ENCODE results near the gene EME1.
"Not testable (repeated sequence)": the region's sequence is repeated elsewhere in the genome, so short reads cannot be mapped to it uniquely, and the experiment has no call there.

EME1 gene

DNA sequence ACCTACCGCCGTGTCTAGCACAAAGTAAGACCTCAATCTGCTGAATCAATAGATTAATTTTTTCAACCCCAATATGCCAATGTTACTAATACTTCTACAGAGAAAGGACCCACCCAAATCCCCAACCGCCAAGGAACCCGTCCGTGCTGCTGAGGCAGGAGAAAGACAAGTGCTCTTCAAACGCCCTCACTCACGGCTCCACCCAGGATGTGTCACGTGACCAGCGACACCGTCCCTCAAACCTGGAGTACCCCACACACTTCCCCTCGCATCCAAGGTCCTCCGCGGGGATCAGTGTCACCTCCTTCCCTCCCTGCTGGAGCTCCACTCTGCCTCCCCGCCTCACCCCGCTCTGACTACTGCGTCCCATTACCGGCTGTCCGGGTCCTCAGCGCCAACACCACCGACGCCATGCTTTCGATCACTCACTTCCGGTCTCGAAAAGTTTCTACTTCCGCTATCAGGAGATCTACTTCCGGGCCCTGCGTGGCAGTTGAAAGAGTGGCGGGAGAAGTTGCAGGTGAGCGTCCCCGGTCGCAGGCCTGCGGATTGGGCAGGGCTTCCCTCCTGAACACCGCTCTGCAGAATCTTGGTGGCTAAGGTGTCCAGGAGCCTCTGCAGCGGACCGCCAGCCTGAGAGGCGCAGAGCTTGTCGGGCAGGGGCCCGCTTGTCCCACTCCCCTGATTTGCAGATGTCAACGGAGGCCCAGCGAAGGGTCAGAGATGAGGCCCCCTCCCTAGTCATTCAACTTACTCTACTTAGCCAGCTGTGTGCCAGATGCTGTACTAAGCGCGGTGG, at the start of gene EME1, which contains the start of gene MRPL27:
EME1 (plus strand) TSS at position 472 of the 799 bp plus-strand sequence. CDS start 1,980 bp downstream, outside the sequence.
MRPL27 (minus strand) TSS at position 427 of the 799 bp plus-strand sequence; CDS start at position 413, 14 bp downstream.
- DNase-seq (ENCODE audit: low read depth), result peak; percentile 74

- DNase-seq (ENCODE audit: low read depth), result no peak
These were observed 47.1 kb upstream of the EME1 start for GRCh38 chr17:50325906-50326305.

GRCh38 chr17:50326831-50327364, 46.1 kb upstream of the EME1 start:
- DNase-seq (ENCODE audit: low read depth), result no peak

DNA sequence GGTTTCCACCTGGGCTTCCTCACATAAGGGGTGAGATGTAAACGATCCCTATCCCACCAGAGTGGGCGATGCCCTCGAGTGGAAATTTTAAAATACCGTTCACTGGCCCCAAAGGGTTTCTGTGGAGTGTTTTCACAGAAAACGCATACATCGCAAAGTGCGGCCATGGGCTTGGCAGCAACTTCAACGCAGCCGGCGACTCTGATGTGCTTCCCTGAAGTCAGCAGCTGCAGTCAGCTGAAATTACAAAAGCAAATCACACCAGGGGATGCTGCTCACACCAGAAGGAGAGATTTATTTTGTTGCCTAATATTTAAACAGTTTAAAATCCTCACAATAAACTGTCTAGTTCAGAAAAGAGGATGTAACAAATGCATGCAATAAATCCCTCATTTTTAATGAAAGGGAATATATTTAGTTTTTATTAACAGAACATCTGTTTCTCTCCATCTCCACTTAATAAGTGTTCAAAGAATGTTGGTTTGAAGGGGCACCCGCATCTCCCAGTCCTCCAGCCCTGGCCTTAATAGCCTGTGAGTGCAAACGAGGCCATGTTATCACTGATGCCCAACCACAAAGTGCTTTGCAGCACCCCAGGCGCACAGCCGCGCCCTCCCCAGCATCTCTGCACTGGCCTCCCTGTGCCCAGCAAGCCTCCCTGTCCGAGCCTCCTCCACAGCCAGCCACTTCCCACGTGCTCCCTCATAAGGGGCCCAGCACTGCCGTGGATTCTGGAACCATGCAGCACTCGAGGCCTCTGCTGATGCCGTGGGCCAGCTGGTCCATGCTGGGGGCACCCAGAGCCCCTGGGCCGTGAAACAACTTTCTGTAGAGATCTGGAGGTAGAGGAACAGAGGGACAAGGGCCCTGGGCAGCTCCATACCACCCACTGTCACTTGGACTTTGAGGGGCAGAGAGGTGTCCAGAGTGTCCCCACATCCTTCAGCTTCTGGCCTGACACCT, 44.4 kb upstream of the EME1 start:
- DNase-seq (ENCODE audit: low read depth), result no peak

DNA sequence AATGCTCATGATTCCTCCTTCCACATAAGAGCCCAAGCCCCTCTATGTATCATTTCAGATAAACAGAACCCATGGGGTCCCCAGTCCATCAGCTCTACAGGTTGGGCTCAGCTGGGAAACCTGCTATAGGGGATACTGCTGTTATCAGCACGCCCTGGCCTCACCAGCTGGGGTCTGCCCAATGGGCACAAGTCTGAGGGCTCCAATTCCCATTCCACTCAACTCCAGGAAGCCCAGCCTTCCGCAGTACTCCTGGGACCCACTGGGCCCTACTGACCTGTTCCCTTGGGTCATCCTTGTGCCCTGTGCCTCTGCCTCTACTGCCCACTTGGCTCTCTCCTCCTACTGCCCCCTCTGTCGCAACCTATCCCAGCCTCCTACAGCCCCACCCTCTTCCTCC, 43.3 kb upstream of the EME1 start:
- no peak for DNase-seq (ENCODE audit: low read depth)

GRCh38 chr17:50330151-50330775, 42.8 kb upstream of the EME1 start:
- DNase-seq (ENCODE audit: low read depth), result no peak

GRCh38 chr17:50331085-50331791, 41.8 kb upstream of the EME1 start:
- no peak for DNase-seq (ENCODE audit: low read depth)

DNA sequence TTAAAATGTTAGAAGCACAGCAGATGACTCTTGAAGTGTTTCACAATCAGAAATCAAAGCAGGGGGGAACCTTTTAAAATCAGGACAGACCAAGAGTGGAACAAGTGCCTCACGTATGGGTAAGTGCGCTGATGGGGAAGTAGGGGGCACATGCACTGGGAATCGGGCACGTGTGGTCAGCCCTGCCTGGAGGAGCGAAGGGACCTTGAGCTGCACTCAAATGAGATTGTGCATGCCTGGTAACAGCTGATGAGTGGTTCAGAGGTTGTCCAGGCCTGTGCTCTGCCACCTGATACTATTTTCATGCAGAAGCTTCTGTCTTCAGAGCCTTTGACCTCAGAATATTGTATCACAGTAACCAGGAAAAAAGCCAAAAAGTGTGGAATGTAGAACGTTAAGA, 40.8 kb upstream of the EME1 start:
- DNase-seq (ENCODE audit: low read depth), result no peak

DNA sequence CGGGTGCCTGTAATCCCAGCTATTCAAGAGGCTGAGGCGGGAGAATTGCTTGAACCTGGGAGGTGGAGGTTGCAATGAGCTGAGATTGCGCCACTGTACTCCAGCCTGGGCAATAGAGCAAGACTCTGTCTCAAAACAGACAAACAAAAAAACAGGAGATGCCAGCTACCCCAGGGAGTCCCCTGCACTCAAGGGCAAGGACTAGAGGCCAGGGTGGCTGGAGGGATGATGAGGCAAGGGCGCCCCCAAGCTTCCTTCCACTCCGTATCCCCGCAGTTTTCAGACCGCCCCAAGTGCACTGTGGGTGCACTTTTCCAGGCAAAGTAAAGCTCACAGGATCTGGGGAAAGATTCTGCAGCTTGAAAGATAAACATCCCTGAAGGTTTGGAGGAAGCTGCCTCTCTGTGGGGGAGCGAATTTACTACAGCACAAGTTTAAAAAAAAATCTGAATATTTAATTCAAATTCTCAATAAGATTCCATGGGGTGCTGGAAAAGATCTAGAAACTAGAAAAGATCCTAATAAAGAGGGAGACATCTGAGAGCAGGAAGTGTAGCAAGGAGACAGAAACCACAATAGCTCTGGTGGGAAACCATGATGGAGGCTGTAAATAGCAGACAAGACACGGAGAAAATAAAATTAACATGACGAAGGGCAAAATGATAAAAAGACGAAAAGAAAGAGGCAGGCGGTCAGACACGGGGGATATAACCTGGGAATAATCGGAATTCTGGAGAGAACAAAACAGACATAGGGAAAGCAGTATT, 39.6 kb upstream of the EME1 start:
- DNase-seq (ENCODE audit: low read depth), result not testable (repeated sequence)

DNA sequence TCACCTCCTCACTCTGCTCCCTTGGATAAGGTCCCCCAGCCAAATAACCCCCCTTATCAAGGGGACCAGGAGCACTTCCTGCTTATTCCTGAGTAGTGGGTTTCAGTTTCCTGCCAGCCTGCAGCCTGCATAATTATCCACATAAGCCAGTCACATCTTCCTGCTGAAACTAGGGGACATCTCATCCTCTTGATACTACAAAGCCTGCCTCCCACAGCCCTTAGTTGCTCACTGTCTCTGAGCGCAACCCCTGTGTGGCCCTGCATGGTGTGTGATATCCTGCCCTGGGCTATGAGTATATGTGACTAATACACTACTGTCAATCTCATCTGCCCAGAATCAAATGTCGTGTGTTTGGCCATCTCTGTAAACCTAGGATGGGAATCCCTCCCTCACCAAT, 35.1 kb upstream of the EME1 start:
- no peak for DNase-seq (ENCODE audit: low read depth)

DNA sequence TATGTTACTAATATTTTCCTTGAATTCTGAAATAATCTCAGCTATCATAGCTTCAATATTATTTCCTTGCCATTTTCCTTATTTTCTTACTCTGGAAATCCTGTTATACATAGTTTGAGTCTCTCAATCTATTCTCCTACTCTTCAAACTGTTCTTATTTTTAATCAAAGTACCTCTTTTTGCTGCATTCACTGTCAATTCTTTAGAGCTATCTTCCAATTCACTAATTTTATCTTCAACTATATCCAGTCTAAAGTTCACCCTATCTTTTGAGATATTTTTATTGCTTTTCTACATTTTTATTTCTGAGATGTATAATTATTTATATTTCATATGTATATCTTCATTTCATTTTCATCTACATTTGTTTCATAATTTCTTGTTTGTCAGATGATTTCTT, 34.4 kb upstream of the EME1 start:
- no peak for DNase-seq (ENCODE audit: low read depth)

- DNase-seq (ENCODE audit: low read depth), result no peak
These were observed 33.6 kb upstream of the EME1 start for GRCh38 chr17:50339381-50339780.

DNA sequence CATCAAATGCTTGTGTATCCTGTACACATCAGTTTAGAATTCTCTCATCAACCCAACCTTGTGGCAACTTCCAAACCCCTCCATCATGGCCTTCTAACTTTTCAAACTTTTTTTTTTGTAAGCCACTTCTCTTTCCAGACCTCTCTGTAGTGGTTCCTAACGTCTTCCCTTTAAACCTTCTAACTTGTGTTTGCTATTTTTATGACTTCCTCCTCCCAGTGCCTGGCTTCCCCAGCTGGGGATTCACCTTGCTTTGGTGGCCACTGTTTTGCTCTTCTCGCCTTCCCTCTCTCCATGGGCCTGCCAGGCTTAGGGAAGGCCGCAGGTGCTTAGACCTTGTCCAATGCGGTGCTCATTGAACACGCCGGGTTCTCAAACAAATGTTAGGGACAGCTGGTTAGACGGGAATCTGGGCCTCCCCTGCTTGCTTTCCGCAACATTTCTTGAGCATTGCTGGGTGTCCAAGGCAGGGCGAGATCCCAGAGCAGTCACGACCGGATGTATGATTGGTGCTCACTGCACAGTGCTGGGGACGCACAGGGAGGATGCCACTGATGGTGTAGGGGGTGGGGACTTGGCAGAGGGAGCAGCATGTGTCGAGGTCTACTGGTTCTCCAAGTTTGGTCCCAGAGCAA, 28.2 kb upstream of the EME1 start:
- no peak for DNase-seq (ENCODE audit: low read depth)

- peak; percentile 87 for DNase-seq (ENCODE audit: low read depth)
These were observed 27.4 kb upstream of the EME1 start, which contains the start of gene XYLT2 for GRCh38 chr17:50345432-50346312. Gene XYLT2 (plus strand): TSS chr17:50346126. CDS start chr17:50346141, 15 bp downstream.

DNA sequence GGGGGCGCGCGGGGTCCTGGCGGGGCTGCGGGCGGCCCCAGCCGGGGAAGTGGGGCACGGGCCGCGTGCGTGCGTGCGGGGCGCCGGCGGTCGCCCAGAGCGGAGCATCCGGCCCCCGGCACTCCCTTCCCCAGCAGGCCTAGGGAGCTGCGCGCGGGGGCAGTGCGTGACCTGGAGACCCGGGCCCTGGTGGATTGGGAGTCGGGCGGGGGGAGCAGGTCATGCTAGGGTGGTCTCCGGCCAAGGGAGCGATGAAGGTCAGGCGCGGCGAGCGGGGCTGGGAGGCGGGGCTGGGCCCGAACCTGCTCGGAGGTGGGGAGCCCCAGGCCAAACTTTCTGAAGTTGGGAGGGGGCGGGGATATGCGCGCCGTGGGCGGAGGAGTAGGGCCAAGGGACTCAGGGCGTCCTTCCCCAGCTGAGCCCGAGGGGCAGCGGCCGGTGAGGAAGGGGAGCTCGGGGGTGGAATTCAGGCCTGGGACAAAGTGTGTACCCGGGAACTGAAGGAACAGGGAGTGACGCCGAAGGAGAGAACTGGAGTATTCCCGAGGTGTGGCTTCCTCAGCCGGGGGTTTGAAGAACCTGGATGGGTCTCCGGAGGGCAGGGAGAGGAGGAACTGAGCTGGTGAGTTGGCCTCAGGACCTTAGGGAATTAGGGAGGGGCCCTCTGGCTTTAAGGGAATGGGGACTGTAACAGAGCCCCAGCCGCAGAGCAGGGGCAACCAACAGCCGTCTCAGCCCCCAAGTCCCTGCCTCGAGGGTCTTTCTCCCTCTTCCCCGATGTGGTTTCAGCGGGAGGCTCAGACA, 26.5 kb upstream of the EME1 start:
- peak; percentile 21 for DNase-seq (ENCODE audit: low read depth)

DNA sequence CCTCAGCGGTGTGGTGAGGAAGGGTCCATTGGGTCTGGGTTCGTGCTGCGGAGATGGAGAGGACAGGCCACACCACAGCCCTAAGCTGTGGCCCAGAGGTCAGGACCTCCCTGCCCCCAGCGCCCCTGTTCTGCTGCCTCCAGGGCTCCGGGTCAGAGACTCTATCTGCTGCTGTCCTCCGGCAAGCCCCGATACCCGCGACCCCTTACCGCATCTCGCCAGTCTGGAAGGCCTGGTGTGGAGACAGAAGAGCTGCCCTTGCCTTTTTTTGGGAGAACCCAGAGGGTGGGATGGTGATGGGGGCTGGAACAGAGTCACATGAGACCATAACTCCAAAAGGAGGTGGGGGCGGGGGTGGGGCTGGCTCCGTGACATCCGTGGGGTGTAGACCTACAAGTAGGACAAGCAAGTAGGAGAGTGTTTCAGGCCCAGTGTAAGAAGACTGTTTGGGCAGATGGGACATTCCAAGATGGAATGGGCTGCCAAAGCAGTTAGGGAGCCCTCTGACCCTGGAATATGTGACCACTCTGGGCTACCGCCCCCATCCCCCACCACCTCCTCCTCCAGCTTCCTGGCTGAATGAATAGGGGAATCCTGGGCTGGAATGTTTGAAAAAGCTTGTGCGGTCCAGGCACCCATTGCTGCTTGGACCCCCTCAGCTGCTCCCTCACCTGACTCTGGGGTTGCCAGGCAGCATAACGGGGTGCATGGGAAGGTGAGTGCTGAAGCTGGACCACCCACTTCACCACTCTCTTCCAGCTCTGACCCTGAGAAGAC, 25.7 kb upstream of the EME1 start:
- DNase-seq (ENCODE audit: low read depth), result no peak

DNA sequence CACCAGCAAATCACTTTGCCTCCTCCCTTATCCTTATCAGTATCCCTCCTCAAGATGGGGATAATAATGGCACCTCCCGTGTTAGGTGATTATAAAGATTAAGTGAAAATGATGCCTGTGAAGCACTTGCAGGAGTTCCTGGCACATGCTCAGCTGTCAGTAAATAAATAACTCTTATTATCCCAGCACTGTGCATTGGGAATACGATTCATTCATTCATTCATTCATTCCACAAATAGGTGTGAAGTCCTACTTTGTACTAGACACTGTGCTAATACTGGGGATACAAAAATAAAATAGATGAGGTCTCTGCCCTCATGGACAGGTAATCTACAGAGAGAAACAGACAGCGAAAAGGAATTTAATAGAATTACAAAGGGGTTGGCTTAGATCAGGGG, 25.1 kb upstream of the EME1 start:
- no peak for DNase-seq (ENCODE audit: low read depth)
